H1 (cell line): ENCODE data around the gene SHLD1. TPM values are rescaled to one million over a fixed set of nuclear protein-coding genes. Genes with fewer than 3 reads are reported as not detected.

ENCODE experiments used
- CTCF ChIA-PET: fragments of 300-600 bp; sonication (Branson Sonifier 250); formaldehyde crosslinking; loops from one replicate; lab custom pipeline; 2021; ENCODE audit not compliant: partially characterized antibody; lab: Charles Lee
- POLR2A ChIA-PET: fragments of 300-600 bp; sonication (Branson Sonifier 250); formaldehyde crosslinking; loops from one replicate; lab custom pipeline; 2021; ENCODE audit warnings: inconsistent platforms; ENCODE audit not compliant: partially characterized antibody; lab: Charles Lee
- DNase-seq, 2 experiments: peaks; one replicate each; pipeline versions ENCODE4 v3.0.0 to v3.0.0-alpha.2; 2010 to 2022; ENCODE audit warnings: low spot score in 2 of 2, low read depth in 1 of 2, mixed read lengths in 1 of 2
- FAIRE-seq: peaks from 2 replicates; lab custom pipeline; 2011; peaks lifted over from hg19 to GRCh38; lab: Jason Lieb, UNC
- H2AFZ ChIP-seq: 2 replicates; pipeline ENCODE4 v1.8.1; 2012; ENCODE audit warnings: low read length, inconsistent platforms
- H2AK5ac ChIP-seq: 2 replicates; pipeline ENCODE4 v1.6.1; 2013; ENCODE audit warnings: low read depth, low read length
- H2BK120ac ChIP-seq: replicated peaks from 2 replicates; pipeline ENCODE3; 2013; ENCODE audit warnings: low read depth, low read length, inconsistent platforms
- H2BK12ac ChIP-seq: 2 replicates; pipeline ENCODE4 v1.6.1; 2013; ENCODE audit warnings: low read depth, low read length
- H2BK15ac ChIP-seq: 2 replicates; pipeline ENCODE4 v1.6.1; 2013; ENCODE audit warnings: low read length
- H2BK20ac ChIP-seq: 2 replicates; pipeline ENCODE4 v1.6.1; 2013; ENCODE audit warnings: low read length
- H2BK5ac ChIP-seq: 2 replicates; pipeline ENCODE4 v1.6.1; 2013; ENCODE audit warnings: low read depth, low read length
- H3K14ac ChIP-seq: 2 replicates; pipeline ENCODE4 v1.6.1; 2013; ENCODE audit warnings: inconsistent platforms; ENCODE audit not compliant: insufficient read length
- H3K18ac ChIP-seq: 2 replicates; pipeline ENCODE4 v1.6.1; 2013; ENCODE audit warnings: low read length; ENCODE audit errors: extremely low read depth
- H3K23ac ChIP-seq: 2 replicates; pipeline ENCODE4 v1.6.1; 2013; ENCODE audit warnings: inconsistent platforms; ENCODE audit not compliant: insufficient read length
- H3K23me2 ChIP-seq: 2 replicates; pipeline ENCODE4 v1.6.1; 2013; ENCODE audit warnings: low read depth, low read length
- H3K27ac ChIP-seq: 2 replicates; pipeline ENCODE4 v1.6.1; 2011; ENCODE audit warnings: low read depth, low read length, inconsistent platforms
- H3K27me3 ChIP-seq, 4 experiments: replicated peaks in 1 of 4; 1 replicate in 1 of 4; 2 replicates in 3 of 4; pipeline versions ENCODE4 v1.6.1 to v1.8.1; 2011 to 2013; ENCODE audit warnings: low read length in 3 of 4, mild to moderate bottlenecking in 3 of 4, inconsistent platforms in 2 of 4, mixed read lengths in 2 of 4, moderate library complexity in 1 of 4; ENCODE audit not compliant: control insufficient read depth in 3 of 4, insufficient read depth in 3 of 4; ENCODE audit errors: extremely low read depth in 1 of 4
- H3K36me3 ChIP-seq, 4 experiments: 2 replicates each; pipeline versions ENCODE4 v1.6.1 to v1.8.1; 2011 to 2013; ENCODE audit warnings: mild to moderate bottlenecking in 4 of 4, low read length in 3 of 4, moderate library complexity in 2 of 4, control low read depth in 1 of 4, inconsistent platforms in 1 of 4; ENCODE audit not compliant: insufficient read depth in 4 of 4, control insufficient read depth in 2 of 4
- H3K4ac ChIP-seq: replicated peaks from 2 replicates; pipeline ENCODE3; 2013; ENCODE audit warnings: low read length, low read depth, mixed read lengths, inconsistent platforms; ENCODE audit not compliant: insufficient read length
- H3K4me1 ChIP-seq, 4 experiments: replicated peaks in 1 of 4; 1 replicate in 1 of 4; 2 replicates in 3 of 4; pipeline versions ENCODE4 v1.6.1 to v1.8.1; 2011 to 2013; ENCODE audit warnings: low read length in 3 of 4, inconsistent platforms in 2 of 4, mixed read lengths in 1 of 4; ENCODE audit not compliant: insufficient read depth in 4 of 4, control insufficient read depth in 3 of 4
- H3K4me2 ChIP-seq, 2 experiments: 2 replicates each; pipeline versions ENCODE4 v1.6.1 to v1.8.1; 2011 to 2013; ENCODE audit warnings: low read depth in 2 of 2, low read length in 2 of 2, control low read depth in 1 of 2, inconsistent platforms in 1 of 2, mild to moderate bottlenecking in 1 of 2; ENCODE audit not compliant: insufficient read depth in 1 of 2
- H3K4me3 ChIP-seq, 4 experiments: fragments of 200-600, 300-600 bp in 1 of 4; sonication (generic), shearing (Covaris generic), sonication (Bioruptor Twin) in 1 of 4; 2 replicates each; pipeline versions ENCODE4 v1.5.1 to v1.8.1; 2011 to 2016; ENCODE audit warnings: low read length in 4 of 4, low read depth in 3 of 4, control low read depth in 2 of 4, inconsistent platforms in 2 of 4, mild to moderate bottlenecking in 2 of 4, mixed read lengths in 1 of 4, moderate library complexity in 1 of 4; ENCODE audit not compliant: insufficient read depth in 2 of 4; ENCODE audit errors: extremely low read depth in 1 of 4
- H3K56ac ChIP-seq: replicated peaks from 2 replicates; pipeline ENCODE3; 2013; ENCODE audit warnings: low read depth, mild to moderate bottlenecking, mixed read lengths, low read length, inconsistent platforms; ENCODE audit not compliant: insufficient read length
- H3K79me1 ChIP-seq: 2 replicates; pipeline ENCODE4 v1.6.1; 2013; ENCODE audit warnings: low read depth, low read length, control low read depth
- H3K79me2 ChIP-seq, 2 experiments: 2 replicates each; pipeline versions ENCODE4 v1.6.1 to v1.8.1; 2012 to 2013; ENCODE audit warnings: low read length in 2 of 2, mild to moderate bottlenecking in 2 of 2, inconsistent platforms in 1 of 2; ENCODE audit not compliant: insufficient read depth in 2 of 2, control insufficient read depth in 1 of 2
- H3K9ac ChIP-seq, 4 experiments: replicated peaks in 1 of 4; 1 replicate in 1 of 4; 2 replicates in 3 of 4; pipeline versions ENCODE4 v1.6.1 to v1.8.1; 2011 to 2013; ENCODE audit warnings: low read depth in 3 of 4, low read length in 3 of 4, control low read depth in 2 of 4, mild to moderate bottlenecking in 2 of 4, moderate library complexity in 2 of 4, inconsistent platforms in 1 of 4; ENCODE audit errors: extremely low read depth in 1 of 4
- H3K9me3 ChIP-seq, 2 experiments: 2 replicates each; pipeline versions ENCODE4 v1.6.1 to v1.8.1; 2012 to 2013; ENCODE audit warnings: mild to moderate bottlenecking in 2 of 2, moderate library complexity in 2 of 2, control low read depth in 1 of 2, inconsistent platforms in 1 of 2, low read depth in 1 of 2, low read length in 1 of 2, mixed read lengths in 1 of 2; ENCODE audit not compliant: insufficient read depth in 2 of 2
- H4K20me1 ChIP-seq, 2 experiments: replicated peaks in 1 of 2; 2 replicates each; pipeline versions ENCODE3 to v1.8.1; 2011 to 2013; ENCODE audit warnings: inconsistent platforms in 2 of 2, low read length in 2 of 2, mild to moderate bottlenecking in 1 of 2; ENCODE audit not compliant: insufficient read depth in 2 of 2, control insufficient read depth in 1 of 2
- H4K5ac ChIP-seq: 2 replicates; pipeline ENCODE4 v1.6.1; 2013; ENCODE audit warnings: low read length, low read depth, mixed read lengths, inconsistent platforms; ENCODE audit not compliant: insufficient read length
- H4K8ac ChIP-seq: 2 replicates; pipeline ENCODE4 v1.8.0; 2013; ENCODE audit warnings: mild to moderate bottlenecking, moderate library complexity, low read length, inconsistent platforms; ENCODE audit not compliant: insufficient read depth; ENCODE audit errors: extremely low read depth
- H4K91ac ChIP-seq: replicated peaks from 2 replicates; pipeline ENCODE3; 2013; ENCODE audit warnings: low read length, mixed read lengths, inconsistent platforms; ENCODE audit not compliant: insufficient read length
- ATF2 ChIP-seq: IDR thresholded peaks from 2 replicates; pipeline ENCODE4 v1.6.1; 2012; ENCODE audit warnings: low read length, inconsistent platforms
- BCL11A ChIP-seq, 2 experiments: IDR thresholded peaks; one replicate each; pipeline ENCODE4 v1.6.1; 2011; ENCODE audit warnings: low read depth in 2 of 2, low read length in 2 of 2, mild to moderate bottlenecking in 2 of 2
- CTBP2 ChIP-seq: IDR thresholded peaks from 2 replicates; pipeline ENCODE4 v1.7.0; 2011; ENCODE audit warnings: borderline replicate concordance, mild to moderate bottlenecking, moderate library complexity, mixed read lengths, low read length; ENCODE audit not compliant: insufficient read depth, insufficient read length
- JUN ChIP-seq: IDR thresholded peaks from 2 replicates; pipeline ENCODE4 v1.6.1; 2011; ENCODE audit warnings: low read depth, mild to moderate bottlenecking, improper control_type of control experiment, low read length
- PHF8 ChIP-seq: fragments of 200-600 bp; sonication (generic); conservative IDR thresholded peaks from 2 replicates; pipeline ENCODE4 v1.7.1; 2012; ENCODE audit warnings: low read depth, mild to moderate bottlenecking, inconsistent platforms, low read length, moderate library complexity
- POLR2A ChIP-seq, 2 experiments: IDR thresholded peaks; 1 replicate in 1 of 2; 2 replicates in 1 of 2; pipeline ENCODE4 v1.6.1; 2011; ENCODE audit warnings: low read depth in 2 of 2, low read length in 2 of 2, mild to moderate bottlenecking in 2 of 2; ENCODE audit errors: control extremely low read depth in 1 of 2
- RNF2 ChIP-seq: fragments of 200-900, 300-1000 bp; sonication (generic); IDR thresholded peaks from 2 replicates; pipeline ENCODE4 v1.7.1; 2016; ENCODE audit warnings: borderline replicate concordance, low read depth, mild to moderate bottlenecking, antibody characterized with exemption, low read length; ENCODE audit not compliant: poor library complexity, severe bottlenecking; ENCODE audit errors: missing control alignments
- WGBS, 2 experiments: shearing (Covaris generic) in 1 of 2; methylation state at CpG; one replicate each; pipeline versions ENCODE4 v1.1.6 to v1.1.7; 2013 to 2015; ENCODE audit warnings: low lambda C conversion rate in 2 of 2, mixed read lengths in 2 of 2, inconsistent platforms in 1 of 2, low coverage in 1 of 2, missing lambda C conversion rate in 1 of 2; ENCODE audit not compliant: insufficient replicate concordance in 2 of 2, insufficient coverage in 1 of 2, insufficient read length in 1 of 2; ENCODE audit errors: extremely low coverage in 1 of 2, missing lambda C conversion rate in 1 of 2; 5-methylcytosine and 5-hydroxymethylcytosine counted together
- polyA plus RNA-seq, 7 experiments: library from polyadenylated mRNA; depleted of rRNA in 3 of 7; stranded (reverse) in 5 of 7; unstranded in 2 of 7; fragments of >200 nt in 5 of 7; fragments of 200-250 nt in 2 of 7; gene quantifications; 1 replicate in 5 of 7; 2 replicates in 1 of 7; 4 replicates in 1 of 7; pipeline versions ENCODE4 v1.2.1 to v1.2.3, GENCODE V29; 2011 to 2013; ENCODE audit warnings: missing spikeins in 2 of 7, mixed read lengths in 2 of 7
- total RNA-seq: library from RNA; stranded (reverse); fragmentation: NEBNext Ultra II Directional; extraction: Animal tissue kit (Norgen Biotek cat#: 25700); gene quantifications from 2 replicates; pipeline ENCODE4 v1.2.1, GENCODE V29; 2021

The SHLD1 gene
- total and polyA plus RNA-seq, 2 of the 8 experiments (the other 6 are each of a cell fraction or from before 2014, with no cell fraction given), result 4.2 to 6.5 TPM

DNA sequence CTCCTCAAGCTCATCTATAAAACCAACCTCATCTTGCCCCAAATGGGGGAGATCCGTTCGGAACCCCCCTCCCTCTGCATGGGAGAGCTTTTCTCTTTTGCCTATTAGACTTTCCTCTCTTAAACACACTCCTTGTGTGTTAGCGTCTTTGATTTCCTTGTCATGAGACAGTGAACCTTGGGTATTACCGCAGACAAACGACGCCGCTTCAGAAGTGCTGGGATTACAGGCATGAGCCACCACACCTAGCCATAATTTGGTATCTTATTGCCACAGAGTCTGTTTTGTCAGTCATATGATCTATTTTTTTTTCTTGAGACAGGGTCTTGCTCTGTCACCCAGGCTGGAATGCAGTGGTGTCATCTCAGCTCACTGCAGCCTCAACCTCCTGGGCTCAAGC lies 3.6 kb downstream of the SHLD1 start:
- no peak overlapping the region for H3K4me3 ChIP-seq
- no peak for DNase-seq

More for the DNA sequence above, 3.6 kb downstream of the SHLD1 start:
- Histone ChIP-seq H3K9me3 (no peaks in the 10 kb centered on the region), H4K5ac (no peak overlapping the region), H3K4me2 (no peak overlapping the region; a peak in 1 of 4 replicates), H2BK120ac (no peak overlapping the region), H3K56ac (no peak overlapping the region), H3K27me3 (no peaks in the 10 kb centered on the region), H2BK12ac (0 out of 2 replicates have a peak overlapping the region, but pooled peaks have one; percentile 27), H2AFZ (no peak overlapping the region), H3K9ac (no peak overlapping the region; a peak in 1 of 7 replicates), H3K4ac (no peak overlapping the region), H3K79me2 (no peaks in the 10 kb centered on the region), H3K23ac (no peak overlapping the region), H3K4me1 (peaks cover 0 to 7% (median 2%) of the 10 kb centered on the region in 4 experiments; a peak in 2 of 7 replicates), H3K23me2 (peaks cover 3% of the 10 kb centered on the region; the same call in 1 of the 2 replicates), H4K91ac (no peak overlapping the region), H3K36me3 (no peaks in the 10 kb centered on the region), H2BK5ac (no peak overlapping the region), H4K8ac (no peak overlapping the region), H2AK5ac (no peak overlapping the region), H3K14ac (no peak overlapping the region), H3K79me1 (no peaks in the 10 kb centered on the region), H3K18ac (peak overlapping the region; percentile 60), H2BK20ac (0 out of 2 replicates have a peak overlapping the region, but pooled peaks have one; percentile 48), H2BK15ac (no peak overlapping the region), H3K27ac (no peak overlapping the region), H4K20me1 (no peaks in the 10 kb centered on the region)
- TF ChIP-seq JUN, result no peak
- no peak for TF ChIP-seq RNF2
- TF ChIP-seq POLR2A (IDR thresholded peaks at IDR 0.05; ENCODE audit: control extremely low read depth in 1 of 2, low read depth in 2 of 2, low read length in 2 of 2), result no peak
- no peak for TF ChIP-seq PHF8
- TF ChIP-seq BCL11A (IDR thresholded peaks at IDR 0.05; ENCODE audit: low read depth in 2 of 2, low read length in 2 of 2), result no peak
- TF ChIP-seq CTBP2, result no peak
- no peak for TF ChIP-seq ATF2
- 83% methylated on average over 7 of the region's 7 CpGs; no CpG with 5 or more reads in 1 of the 2 experiments for WGBS, 2 experiments
- POLR2A ChIA-PET, result interaction anchor here (1.2 kb wide), 1 partner anchor 13 kb away, joined by 3 read pairs; no protein-coding TSS in a partner anchor
- FAIRE-seq, result no peak
- CTCF ChIA-PET, result no interaction called here
